GM04503 (cell line): ENCODE results near the gene ZNF319.

Experiments used
- DNase-seq: peaks from one replicate; pipeline ENCODE4 v3.0.0-alpha.2; 2012; ENCODE audit warnings: low read depth

ZNF319 gene

GRCh38 chr16:57956270-57956808 is 44.1 kb downstream of the ZNF319 start:
- no peak for DNase-seq

GRCh38 chr16:57955572-57956188 is 44.8 kb downstream of the ZNF319 start:
- DNase-seq, result no peak

GRCh38 chr16:57953857-57954256 is 46.6 kb downstream of the ZNF319 start:
- no peak for DNase-seq

- no peak for DNase-seq
These were observed 47.6 kb downstream of the ZNF319 start for GRCh38 chr16:57952909-57953308.

- DNase-seq, result no peak
These were observed 49.1 kb downstream of the ZNF319 start for GRCh38 chr16:57951204-57951960.

GRCh38 chr16:57950382-57950781 is 50.1 kb downstream of the ZNF319 start:
- DNase-seq, result no peak

- DNase-seq, result no peak
These were observed 50.8 kb downstream of the ZNF319 start for GRCh38 chr16:57949595-57950238.

GRCh38 chr16:57949013-57949412 is 51.5 kb downstream of the ZNF319 start:
- DNase-seq, result no peak

- DNase-seq, result no peak
These were observed 52.4 kb downstream of the ZNF319 start for GRCh38 chr16:57948027-57948426.

GRCh38 chr16:57947261-57947660 is 53.2 kb downstream of the ZNF319 start:
- DNase-seq, result no peak

- no peak for DNase-seq
These were observed 54.2 kb downstream of the ZNF319 start for GRCh38 chr16:57946181-57946801.

- DNase-seq, result no peak
These were observed 54.7 kb downstream of the ZNF319 start for GRCh38 chr16:57945740-57946138.

GRCh38 chr16:57944970-57945739 is 55.3 kb downstream of the ZNF319 start:
- no peak for DNase-seq
